NCI-H526 treated with DMSO at 0.1 percent for 48 hours (cell line): ENCODE results near the gene ALDH1A1.
A peak's percentile ranks its signal among the peaks of the same experiment; 100 is the strongest.
"Not testable (repeated sequence)": the region's sequence is repeated elsewhere in the genome, so short reads cannot be mapped to it uniquely, and the experiment has no call there.

Source experiments
- DNase-seq: peaks from one replicate; lab custom pipeline; 2025; lab: John Stamatoyannopoulos, UW

Gene ALDH1A1

GRCh38 chr9:72896439-72896838 lies 56.4 kb downstream of the ALDH1A1 start:
- DNase-seq: no peak

DNA sequence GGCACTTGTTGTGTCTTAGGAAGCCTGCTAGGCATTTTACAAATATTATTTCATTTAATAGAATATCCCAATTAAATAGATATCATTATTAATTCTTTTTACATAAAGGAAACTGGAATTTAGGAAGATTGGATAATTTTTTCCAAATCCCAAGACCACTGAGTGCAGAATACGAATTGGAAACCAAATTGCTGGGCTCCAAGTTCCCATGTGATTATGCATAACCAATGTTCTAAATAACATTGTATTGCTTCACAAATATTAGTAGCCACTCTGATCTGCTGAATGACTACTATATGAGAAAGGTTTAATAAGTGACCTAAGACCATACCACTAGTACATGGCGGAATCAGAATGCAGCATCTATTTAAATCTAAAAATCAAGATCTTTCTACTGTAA lies 57.7 kb downstream of the ALDH1A1 start:
- DNase-seq: no peak

DNA sequence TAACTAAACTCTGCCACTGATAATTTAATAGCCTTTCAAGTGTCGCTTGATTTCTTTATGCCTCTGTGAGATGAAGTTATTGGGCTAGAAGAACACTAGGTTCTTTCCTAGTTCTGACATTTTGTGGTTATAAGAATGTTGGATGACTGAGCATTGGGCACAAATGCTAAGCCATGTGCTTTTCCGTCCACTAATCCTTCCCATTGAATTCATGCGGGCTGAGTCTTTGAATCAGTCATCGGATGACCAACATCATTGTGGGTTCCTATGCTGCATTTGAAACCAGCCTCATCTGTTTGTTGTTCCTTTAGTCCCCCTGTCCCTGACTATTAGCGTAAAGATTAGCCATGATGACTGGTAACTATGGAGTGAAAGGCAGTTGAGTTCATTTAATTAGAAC lies 58.5 kb downstream of the ALDH1A1 start:
- DNase-seq: no peak

- no peak for DNase-seq
Observed at GRCh38 chr9:72893437-72893836, 59.4 kb downstream of the ALDH1A1 start.

- no peak for DNase-seq
Observed at GRCh38 chr9:72891043-72891442, 61.8 kb downstream of the ALDH1A1 start.

DNA sequence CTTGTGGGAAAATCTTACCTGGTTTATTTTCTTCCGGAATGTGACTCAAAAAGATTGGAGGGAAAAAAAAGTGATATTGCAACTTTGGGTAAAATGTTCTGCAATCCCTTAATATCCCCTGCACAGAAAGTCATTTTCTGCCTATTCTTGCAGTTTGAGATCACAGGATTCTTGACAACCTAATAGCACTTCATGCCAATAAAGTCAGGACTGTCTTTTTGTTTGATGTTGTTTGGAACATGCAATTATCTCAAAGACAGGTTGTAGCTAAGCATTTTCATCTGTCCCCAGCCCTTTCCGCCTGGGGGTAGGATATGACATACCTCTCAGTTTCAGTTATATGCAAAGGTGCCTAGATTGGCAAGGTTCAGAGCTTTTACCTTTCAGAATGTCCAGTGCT lies 63.9 kb downstream of the ALDH1A1 start:
- DNase-seq: no peak

DNA sequence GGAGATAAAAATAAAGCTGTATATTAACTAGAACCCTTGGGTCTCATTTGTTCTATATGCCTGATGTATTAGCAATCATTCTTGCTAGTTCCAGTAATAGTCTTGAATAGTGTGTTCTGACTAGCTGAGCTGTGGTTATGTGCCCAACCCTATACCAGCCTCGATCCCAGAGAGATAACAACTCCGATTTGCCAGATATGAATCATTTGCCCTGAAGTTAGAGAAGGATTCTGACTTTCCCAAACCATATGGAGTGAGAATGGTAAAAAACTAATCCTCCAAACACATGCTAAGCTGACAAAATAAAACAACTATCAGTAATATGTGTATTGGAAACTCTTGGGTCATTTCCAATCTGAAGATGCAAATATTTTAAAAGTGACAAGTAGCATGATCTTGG lies 64.8 kb downstream of the ALDH1A1 start:
- no peak for DNase-seq

DNA sequence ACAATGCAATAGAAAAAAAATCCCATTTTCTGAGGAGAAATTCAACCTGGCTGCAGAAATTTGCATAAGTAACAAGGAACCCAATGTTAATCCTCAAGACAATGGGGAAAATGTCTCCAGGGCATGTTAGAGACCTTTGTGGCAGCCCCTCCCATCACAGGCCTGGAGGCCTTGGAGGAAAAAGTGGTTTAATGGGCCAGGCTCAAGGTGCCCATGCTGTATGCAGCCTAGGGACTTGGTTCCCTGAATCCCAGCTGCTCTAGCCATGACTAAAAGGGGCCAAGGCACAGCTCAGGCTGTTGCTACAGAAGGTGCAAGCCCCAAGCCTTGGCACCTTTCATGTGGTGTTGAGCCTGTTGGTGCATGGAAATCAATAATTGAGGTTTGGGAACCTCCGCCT lies 66.5 kb downstream of the ALDH1A1 start:
- DNase-seq: no peak

DNA sequence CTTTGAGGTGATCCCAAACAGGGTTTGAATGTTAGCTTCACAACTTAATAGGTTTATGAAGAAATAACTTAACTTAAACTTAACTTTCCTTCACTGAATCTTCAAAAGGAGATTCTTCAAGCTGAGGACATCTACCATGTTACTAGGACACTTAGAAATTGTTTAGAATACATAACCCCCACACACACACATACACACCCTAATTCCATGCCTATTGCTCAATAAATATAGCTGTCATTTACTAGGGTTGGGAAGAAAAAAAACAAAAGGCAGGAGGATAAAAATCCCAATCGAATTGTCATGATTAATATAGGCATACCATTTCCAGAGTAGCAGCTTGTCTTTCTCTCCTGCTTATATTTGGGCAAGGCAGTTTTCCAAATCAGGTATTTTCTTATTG lies 68.3 kb downstream of the ALDH1A1 start:
- DNase-seq: no peak

DNA sequence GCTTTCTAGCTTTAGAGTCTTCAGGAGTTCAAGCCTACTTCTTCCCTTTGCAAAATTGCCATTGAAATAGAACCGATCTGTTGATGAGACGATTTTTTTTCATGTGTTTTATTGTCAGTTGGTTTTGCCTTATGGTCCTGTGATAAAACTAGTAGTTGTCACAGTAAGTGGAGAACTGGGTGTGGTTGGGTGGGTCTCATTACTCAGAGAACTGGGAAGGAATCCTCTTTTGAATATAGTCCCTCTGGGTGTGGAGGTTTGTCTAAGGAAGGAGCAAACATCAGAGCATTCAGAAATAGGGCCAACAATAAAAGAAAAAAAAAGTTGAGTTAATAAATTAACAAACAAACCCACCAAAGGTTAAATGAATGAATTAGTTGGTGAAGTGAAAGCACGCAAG lies 69.0 kb downstream of the ALDH1A1 start:
- no peak for DNase-seq

- DNase-seq: no peak
Observed at GRCh38 chr9:72882117-72882775, 70.6 kb downstream of the ALDH1A1 start.

- no peak for DNase-seq
Observed at GRCh38 chr9:72880821-72881220, 72.0 kb downstream of the ALDH1A1 start.

DNA sequence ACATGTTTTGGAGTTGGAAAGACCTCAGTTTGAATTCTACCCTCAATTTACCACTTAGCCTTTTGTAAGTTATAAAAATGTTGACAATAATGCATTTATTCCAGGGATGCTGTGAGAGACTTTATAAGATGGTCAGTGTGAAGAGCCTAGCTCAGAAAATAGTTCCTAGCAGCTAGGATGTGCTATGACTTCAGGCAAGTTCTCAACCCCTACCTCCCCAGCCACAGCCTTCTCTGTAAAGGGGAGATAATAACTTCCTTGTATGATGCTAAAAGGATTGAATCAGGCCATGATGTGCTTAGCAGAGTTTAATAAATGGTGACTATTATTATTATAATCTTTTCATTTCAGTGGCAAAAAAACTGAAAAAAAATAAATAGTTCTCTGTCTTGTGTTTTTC lies 77.6 kb downstream of the ALDH1A1 start:
- no peak for DNase-seq

- no peak for DNase-seq
Observed at GRCh38 chr9:72874344-72874743, 78.5 kb downstream of the ALDH1A1 start.

GRCh38 chr9:72873456-72873855 lies 79.4 kb downstream of the ALDH1A1 start:
- no peak for DNase-seq

DNA sequence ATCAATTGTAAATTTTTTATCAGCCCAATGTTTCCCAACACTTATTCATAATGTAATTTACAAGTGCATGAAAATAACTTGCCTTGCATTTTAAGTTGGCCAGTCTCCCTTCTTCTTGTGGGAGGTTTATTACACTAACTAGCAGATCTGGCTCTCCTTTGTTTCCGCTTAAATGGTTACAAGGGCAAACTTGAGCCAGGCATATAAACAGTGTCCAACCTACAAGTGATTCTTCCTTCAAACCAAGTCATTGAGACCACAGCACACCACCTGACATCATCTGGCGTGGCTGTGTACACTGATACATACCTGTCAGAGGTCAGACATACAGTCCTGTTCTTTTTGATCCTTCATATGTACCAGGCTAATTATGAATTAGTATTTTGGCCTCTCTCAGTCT lies 80.1 kb downstream of the ALDH1A1 start:
- DNase-seq: peak; percentile 4

- peak; percentile 13 for DNase-seq
Observed at GRCh38 chr9:72871685-72872084, 81.2 kb downstream of the ALDH1A1 start.

- DNase-seq: no peak
Observed at GRCh38 chr9:72864327-72864726, 88.5 kb downstream of the ALDH1A1 start.

DNA sequence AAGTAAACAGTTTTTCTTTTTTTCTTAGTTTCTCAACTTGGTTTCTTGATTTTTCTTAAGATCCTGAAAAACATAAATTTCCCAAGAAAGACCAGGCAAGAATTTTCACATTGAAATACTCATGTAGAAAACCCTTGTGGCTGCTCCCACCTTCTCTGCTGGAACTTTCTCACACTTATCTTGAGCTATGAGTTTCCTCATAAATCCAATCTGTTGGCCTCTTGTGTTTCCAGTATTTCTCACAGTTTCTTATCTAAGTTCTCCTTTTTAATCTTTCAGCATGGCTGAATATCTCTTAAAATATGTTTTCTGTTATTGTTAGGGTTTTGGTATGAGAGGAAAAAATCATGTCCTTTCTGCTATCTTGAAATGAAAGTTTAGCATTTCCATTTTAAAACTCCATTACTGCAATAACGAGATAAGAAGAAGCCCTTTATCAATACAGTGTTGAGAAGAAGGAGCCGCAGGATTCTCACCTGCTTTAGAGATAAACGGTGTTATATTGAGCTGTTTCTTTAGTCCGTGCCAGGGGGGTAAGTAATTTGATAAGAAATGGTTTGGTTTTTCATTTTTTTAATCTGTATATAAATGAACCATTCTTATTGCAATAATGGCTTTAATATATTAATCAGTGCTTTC lies 89.3 kb downstream of the ALDH1A1 start:
- DNase-seq: no peak

GRCh38 chr9:72862788-72863187 lies 90.1 kb downstream of the ALDH1A1 start:
- not testable (repeated sequence) for DNase-seq

DNA sequence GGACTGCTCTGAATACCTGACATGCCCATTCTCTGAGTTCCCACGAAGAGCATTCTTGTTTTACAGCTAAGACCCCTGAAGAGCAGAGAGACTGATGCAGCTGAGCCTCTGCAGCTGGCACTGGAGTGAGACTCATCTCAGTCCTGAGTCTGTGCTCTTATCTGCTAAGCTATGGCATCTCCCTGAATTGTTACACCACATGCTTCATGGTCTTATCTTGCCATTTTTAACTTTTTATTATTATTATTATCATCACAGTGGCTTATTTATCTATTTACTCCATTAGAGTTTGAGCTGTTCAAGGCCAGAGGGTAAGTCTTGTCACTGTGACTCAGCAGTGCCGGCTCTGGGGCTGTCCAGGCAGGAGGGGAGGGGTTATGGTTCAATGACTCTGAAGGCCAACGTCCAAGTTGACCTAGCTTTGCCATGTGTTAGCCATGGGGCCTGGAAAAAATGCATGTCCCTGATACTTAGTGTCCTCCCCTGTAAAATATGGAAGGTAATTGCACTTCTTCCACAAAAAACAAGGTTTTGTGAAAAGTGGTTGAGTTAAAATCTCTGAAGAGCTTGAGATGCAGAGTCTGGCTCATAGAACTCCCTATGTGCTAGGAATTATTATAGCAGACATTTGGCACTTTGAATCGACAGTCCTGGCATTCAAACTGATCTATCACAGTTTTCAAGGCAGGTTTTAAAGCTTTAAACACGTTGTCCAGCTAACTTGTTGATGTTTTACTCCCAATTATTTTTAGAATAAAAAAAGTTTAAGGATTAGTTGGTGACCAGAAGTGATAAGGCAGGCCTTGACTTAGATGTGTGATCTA lies 94.6 kb downstream of the ALDH1A1 start:
- no peak for DNase-seq

GRCh38 chr9:72857624-72857996 lies 95.2 kb downstream of the ALDH1A1 start:
- no peak for DNase-seq

DNA sequence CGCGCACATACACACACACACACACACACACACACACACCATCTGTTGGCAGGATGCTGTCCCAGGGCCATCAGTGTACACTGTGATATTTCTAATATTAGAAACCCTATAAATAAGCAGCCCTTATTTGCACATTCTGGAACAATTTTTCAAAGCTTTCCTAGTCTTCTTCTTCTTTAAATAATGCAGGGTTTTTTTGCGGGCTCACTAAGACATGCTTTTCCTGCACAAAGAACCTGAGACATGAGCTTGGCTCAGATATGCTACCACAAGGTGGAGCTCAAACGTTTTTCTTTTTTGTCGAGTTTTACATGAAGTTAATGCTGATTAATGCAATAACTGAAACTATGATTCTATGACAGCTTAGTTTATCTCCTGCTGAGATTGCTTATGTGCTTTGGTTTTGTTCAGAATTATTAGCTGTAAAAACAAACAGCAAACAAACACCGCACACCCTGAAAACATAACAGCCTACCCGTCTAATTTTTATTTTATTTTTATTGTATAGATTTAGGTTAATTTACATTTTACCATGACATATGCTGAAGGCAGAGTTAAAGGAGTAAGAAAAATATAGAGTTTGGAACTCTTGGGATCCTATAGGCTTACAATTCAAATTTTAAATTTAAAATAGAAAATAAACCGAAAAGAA lies 95.8 kb downstream of the ALDH1A1 start:
- peak; percentile 20 for DNase-seq
